ENCODE data around the gene TPPP3.
"Not testable (repeated sequence)": the region's sequence is repeated elsewhere in the genome, so short reads cannot be mapped to it uniquely, and the experiment has no call there.

The TPPP3 gene

GRCh38 chr16:67383284-67383683 lies 10.0 kb downstream of the TPPP3 start:
- WGBS (ENCODE audit: insufficient coverage): 94% methylated on average over 2 of the region's 3 CpGs
- H3K4me3 ChIP-seq (ENCODE audit: control insufficient read depth in 1 of 7, extremely low read depth in 1 of 7, insufficient read depth in 4 of 7, low read depth in 2 of 7, low read length in 6 of 7): no peak overlapping the region
- H3K27me3 ChIP-seq (replicated peaks in 2 of 5; ENCODE audit: control insufficient read depth in 4 of 5, insufficient read depth in 5 of 5, low read length in 4 of 5): peaks cover 0 to 5% (median 0%) of the 10 kb centered on the region in 5 experiments
- no peaks in the 10 kb centered on the region for H3K9me3 ChIP-seq (ENCODE audit: control extremely low read depth in 1 of 5, control insufficient read depth in 4 of 5, insufficient read depth in 2 of 5, low read depth in 1 of 5, low read length in 4 of 5)
- CTCF ChIA-PET: interaction anchor here (0.8 to 6.8 kb wide), 4 partner anchors 9 to 34 kb away, joined by 3 to 40 read pairs (median 10); partner anchors contain the start of gene TPPP3
- no peaks in the 10 kb centered on the region for H3K4me1 ChIP-seq (ENCODE audit: control extremely low read depth in 1 of 4, control insufficient read depth in 4 of 4, insufficient read depth in 4 of 4, low read length in 3 of 4)
- no peak for DNase-seq
- H3K27ac ChIP-seq (ENCODE audit: insufficient read depth in 1 of 2, low read depth in 1 of 2, low read length in 2 of 2, poor library complexity in 1 of 2, severe bottlenecking in 2 of 2): no peak overlapping the region
- H3K36me3 ChIP-seq (ENCODE audit: control insufficient read depth in 4 of 4, insufficient read depth in 4 of 4, low read length in 3 of 4): no peaks in the 10 kb centered on the region
- POLR2A ChIA-PET: no interaction called here

DNA sequence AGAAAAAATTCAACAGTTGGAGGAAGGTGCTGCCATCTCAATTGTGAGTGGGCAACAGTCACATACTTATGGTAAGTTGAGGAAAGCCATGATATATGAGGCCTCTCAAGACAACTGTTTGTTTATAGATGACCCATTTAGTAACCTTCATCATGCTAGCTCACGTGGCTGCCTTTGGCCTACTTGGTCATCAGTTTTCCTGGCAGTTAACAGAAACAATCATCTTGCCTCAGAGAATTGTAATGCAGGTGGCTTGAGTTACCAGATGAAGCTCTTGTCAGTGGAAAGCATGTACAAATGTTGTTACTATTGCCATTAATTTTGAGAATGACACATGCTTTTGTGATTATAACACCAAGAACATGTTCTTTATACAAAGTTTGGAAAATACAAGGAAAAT lies 14.7 kb downstream of the TPPP3 start:
- DNase-seq: no peak
- CTCF ChIA-PET: interaction anchor here (1.7 to 6.8 kb wide), 2 partner anchors 14 to 19 kb away, joined by 8 to 40 read pairs; partner anchors contain the start of gene TPPP3
- Histone ChIP-seq H3K27ac (ENCODE audit: insufficient read depth in 1 of 2, low read depth in 1 of 2, low read length in 2 of 2, poor library complexity in 1 of 2, severe bottlenecking in 2 of 2) (no peak overlapping the region), H3K36me3 (ENCODE audit: control insufficient read depth in 4 of 4, insufficient read depth in 4 of 4, low read length in 3 of 4) (no peaks in the 10 kb centered on the region), H3K9me3 (ENCODE audit: control extremely low read depth in 1 of 5, control insufficient read depth in 4 of 5, insufficient read depth in 2 of 5, low read depth in 1 of 5, low read length in 4 of 5) (no peaks in the 10 kb centered on the region), H3K4me3 (ENCODE audit: control insufficient read depth in 1 of 7, extremely low read depth in 1 of 7, insufficient read depth in 4 of 7, low read depth in 2 of 7, low read length in 6 of 7) (no peak overlapping the region), H3K27me3 (replicated peaks in 2 of 5; ENCODE audit: control insufficient read depth in 4 of 5, insufficient read depth in 5 of 5, low read length in 4 of 5) (no peaks in the 10 kb centered on the region), H3K4me1 (ENCODE audit: control extremely low read depth in 1 of 4, control insufficient read depth in 4 of 4, insufficient read depth in 4 of 4, low read length in 3 of 4) (no peaks in the 10 kb centered on the region)
- POLR2A ChIA-PET: no interaction called here
- 100% methylated on average over 1 of the region's 1 CpG for WGBS (ENCODE audit: insufficient coverage)

DNA sequence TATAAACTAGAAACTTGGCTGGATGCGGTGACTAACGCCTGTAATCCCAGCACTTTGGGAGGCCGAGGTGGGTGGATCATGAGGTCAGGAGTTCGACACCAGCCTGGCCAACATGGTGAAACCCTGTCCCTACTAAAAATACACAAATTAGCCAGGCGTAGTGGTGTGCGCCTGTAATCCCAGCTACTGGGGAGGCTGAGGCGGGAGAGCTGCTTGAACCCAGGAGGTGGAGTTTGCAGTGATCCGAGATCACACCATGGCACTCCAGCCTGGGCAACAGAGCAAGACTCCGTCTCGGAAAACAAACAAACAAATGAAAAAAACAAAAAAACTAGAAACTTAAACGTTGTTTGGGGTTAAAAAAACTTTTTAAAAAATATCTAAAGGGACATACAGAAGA lies 17.3 kb downstream of the TPPP3 start:
- H3K27me3 ChIP-seq (replicated peaks in 2 of 5; ENCODE audit: control insufficient read depth in 4 of 5, insufficient read depth in 5 of 5, low read length in 4 of 5); H3K4me1 ChIP-seq (ENCODE audit: control extremely low read depth in 1 of 4, control insufficient read depth in 4 of 4, insufficient read depth in 4 of 4, low read length in 3 of 4); H3K36me3 ChIP-seq (ENCODE audit: control insufficient read depth in 4 of 4, insufficient read depth in 4 of 4, low read length in 3 of 4); H3K4me3 ChIP-seq (ENCODE audit: control insufficient read depth in 1 of 7, extremely low read depth in 1 of 7, insufficient read depth in 4 of 7, low read depth in 2 of 7, low read length in 6 of 7); H3K27ac ChIP-seq (ENCODE audit: insufficient read depth in 1 of 2, low read depth in 1 of 2, low read length in 2 of 2, poor library complexity in 1 of 2, severe bottlenecking in 2 of 2); H3K9me3 ChIP-seq (ENCODE audit: control extremely low read depth in 1 of 5, control insufficient read depth in 4 of 5, insufficient read depth in 2 of 5, low read depth in 1 of 5, low read length in 4 of 5); DNase-seq; POLR2A ChIA-PET: not testable (repeated sequence)
- WGBS (ENCODE audit: insufficient coverage): 98% methylated on average over 7 of the region's 11 CpGs
- CTCF ChIA-PET: interaction anchor here (1.1 kb wide), 1 partner anchor 40 kb away, joined by 3 read pairs; the partner anchor contains the start of gene ZDHHC1

DNA sequence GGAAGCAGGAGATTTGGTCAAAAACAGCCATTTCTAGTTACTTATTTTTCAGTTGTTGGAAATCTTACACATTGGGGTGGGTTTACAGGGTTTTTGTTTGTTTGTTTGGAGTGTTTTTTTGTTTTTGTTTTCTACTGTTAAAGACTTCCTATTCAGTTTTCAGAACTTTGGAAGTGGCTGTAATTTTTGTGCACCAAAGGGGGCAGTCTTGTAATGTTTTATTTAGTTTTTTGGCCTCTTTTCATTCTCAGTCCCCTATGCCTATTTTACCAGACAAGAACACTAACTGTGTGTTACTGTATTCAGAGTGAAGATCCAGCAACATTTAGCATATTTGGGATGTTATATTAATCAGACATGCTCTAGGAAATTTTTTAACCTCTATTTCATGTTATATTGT lies 20.6 kb downstream of the TPPP3 start:
- CTCF ChIA-PET: interaction anchor here (0.8 to 2.5 kb wide), 11 partner anchors 9 to 112 kb away, joined by 3 to 14 read pairs (median 3); no protein-coding TSS in a partner anchor

GRCh38 chr16:67370661-67371060 lies 22.6 kb downstream of the TPPP3 start:
- Histone ChIP-seq H3K4me3 (ENCODE audit: control insufficient read depth in 1 of 7, extremely low read depth in 1 of 7, insufficient read depth in 4 of 7, low read depth in 2 of 7, low read length in 6 of 7) (no peak overlapping the region), H3K27me3 (replicated peaks in 2 of 5; ENCODE audit: control insufficient read depth in 4 of 5, insufficient read depth in 5 of 5, low read length in 4 of 5) (peaks cover 0 to 3% (median 0%) of the 10 kb centered on the region in 5 experiments), H3K9me3 (ENCODE audit: control extremely low read depth in 1 of 5, control insufficient read depth in 4 of 5, insufficient read depth in 2 of 5, low read depth in 1 of 5, low read length in 4 of 5) (no peaks in the 10 kb centered on the region), H3K36me3 (ENCODE audit: control insufficient read depth in 4 of 4, insufficient read depth in 4 of 4, low read length in 3 of 4) (no peaks in the 10 kb centered on the region), H3K27ac (ENCODE audit: insufficient read depth in 1 of 2, low read depth in 1 of 2, low read length in 2 of 2, poor library complexity in 1 of 2, severe bottlenecking in 2 of 2) (no peak overlapping the region), H3K4me1 (ENCODE audit: control extremely low read depth in 1 of 4, control insufficient read depth in 4 of 4, insufficient read depth in 4 of 4, low read length in 3 of 4) (peaks cover 3 to 8% (median 5%) of the 10 kb centered on the region in 4 experiments)
- 100% methylated on average over 4 of the region's 4 CpGs for WGBS (ENCODE audit: insufficient coverage)
- no peak for DNase-seq
- ChIA-PET CTCF (interaction anchor here (0.8 to 2.1 kb wide), 6 partner anchors 13 to 58 kb away, joined by 3 to 8 read pairs (median 4); partner anchors contain the start of gene TPPP3), POLR2A (no interaction called here)

More for the DNA sequence above, 20.6 kb downstream of the TPPP3 start:
- no peak overlapping the region for H3K4me3 ChIP-seq (ENCODE audit: control insufficient read depth in 1 of 7, extremely low read depth in 1 of 7, insufficient read depth in 4 of 7, low read depth in 2 of 7, low read length in 6 of 7)
- no peaks in the 10 kb centered on the region for H3K9me3 ChIP-seq (ENCODE audit: control extremely low read depth in 1 of 5, control insufficient read depth in 4 of 5, insufficient read depth in 2 of 5, low read depth in 1 of 5, low read length in 4 of 5)
- no peaks in the 10 kb centered on the region for H3K36me3 ChIP-seq (ENCODE audit: control insufficient read depth in 4 of 4, insufficient read depth in 4 of 4, low read length in 3 of 4)
- no peak overlapping the region for H3K27ac ChIP-seq (ENCODE audit: insufficient read depth in 1 of 2, low read depth in 1 of 2, low read length in 2 of 2, poor library complexity in 1 of 2, severe bottlenecking in 2 of 2)
- POLR2A ChIA-PET: no interaction called here
- no peaks in the 10 kb centered on the region for H3K4me1 ChIP-seq (ENCODE audit: control extremely low read depth in 1 of 4, control insufficient read depth in 4 of 4, insufficient read depth in 4 of 4, low read length in 3 of 4)
- H3K27me3 ChIP-seq (replicated peaks in 2 of 5; ENCODE audit: control insufficient read depth in 4 of 5, insufficient read depth in 5 of 5, low read length in 4 of 5): peaks cover 0 to 3% (median 0%) of the 10 kb centered on the region in 5 experiments
- peak in 2 of 3 donors; percentile 57 to 65 for DNase-seq

DNA sequence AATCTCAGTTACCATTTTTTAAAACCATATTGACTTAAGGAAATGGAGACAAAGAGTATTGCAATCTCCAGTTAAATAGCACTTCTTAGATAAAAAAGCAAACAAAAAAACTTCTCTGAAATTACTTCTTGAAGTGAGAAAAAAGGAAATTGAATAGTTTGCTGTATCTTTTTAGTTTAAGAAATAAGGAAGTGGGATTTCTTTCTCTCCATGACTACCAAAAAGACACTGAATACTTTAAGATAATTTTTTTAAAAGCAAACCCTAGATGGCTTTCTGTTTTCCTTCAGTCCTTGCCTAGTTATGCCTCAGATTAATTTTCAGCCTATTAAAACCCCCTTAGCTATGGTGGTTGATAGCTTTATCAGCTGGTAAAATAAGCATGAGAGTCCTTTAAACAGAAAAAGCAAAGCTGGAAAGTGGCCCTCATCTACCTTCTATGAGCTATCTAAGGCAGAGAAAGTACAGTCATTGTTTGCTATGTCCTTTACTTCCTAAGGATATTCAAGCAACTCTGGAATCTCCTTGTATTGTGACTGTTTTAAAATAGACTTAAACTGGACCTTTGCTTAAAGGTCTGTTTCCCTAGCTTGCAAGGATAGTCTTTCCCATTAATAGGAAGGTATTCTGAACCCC lies 28.6 kb downstream of the TPPP3 start:
- Histone ChIP-seq H3K4me1 (ENCODE audit: control extremely low read depth in 1 of 4, control insufficient read depth in 4 of 4, insufficient read depth in 4 of 4, low read length in 3 of 4) (peaks cover 15 to 24% (median 20%) of the 10 kb centered on the region in 4 experiments), H3K36me3 (ENCODE audit: control insufficient read depth in 4 of 4, insufficient read depth in 4 of 4, low read length in 3 of 4) (no peaks in the 10 kb centered on the region), H3K4me3 (ENCODE audit: control insufficient read depth in 1 of 7, extremely low read depth in 1 of 7, insufficient read depth in 4 of 7, low read depth in 2 of 7, low read length in 6 of 7) (peak overlapping the region in 3 of 7 experiments; percentile 31 to 55 (median 31)), H3K27me3 (replicated peaks in 2 of 5; ENCODE audit: control insufficient read depth in 4 of 5, insufficient read depth in 5 of 5, low read length in 4 of 5) (peaks cover 0 to 1% (median 0%) of the 10 kb centered on the region in 5 experiments), H3K9me3 (ENCODE audit: control extremely low read depth in 1 of 5, control insufficient read depth in 4 of 5, insufficient read depth in 2 of 5, low read depth in 1 of 5, low read length in 4 of 5) (no peaks in the 10 kb centered on the region), H3K27ac (ENCODE audit: insufficient read depth in 1 of 2, low read depth in 1 of 2, low read length in 2 of 2, poor library complexity in 1 of 2, severe bottlenecking in 2 of 2) (peak overlapping the region; percentile 33 to 75)
- peak; percentile 31 to 75 (median 64) for DNase-seq
- ChIA-PET POLR2A (no interaction called here), CTCF (interaction anchor here (1.6 to 2.7 kb wide), 3 partner anchors 11 to 35 kb away, joined by 4 to 12 read pairs (median 7); no protein-coding TSS in a partner anchor)

DNA sequence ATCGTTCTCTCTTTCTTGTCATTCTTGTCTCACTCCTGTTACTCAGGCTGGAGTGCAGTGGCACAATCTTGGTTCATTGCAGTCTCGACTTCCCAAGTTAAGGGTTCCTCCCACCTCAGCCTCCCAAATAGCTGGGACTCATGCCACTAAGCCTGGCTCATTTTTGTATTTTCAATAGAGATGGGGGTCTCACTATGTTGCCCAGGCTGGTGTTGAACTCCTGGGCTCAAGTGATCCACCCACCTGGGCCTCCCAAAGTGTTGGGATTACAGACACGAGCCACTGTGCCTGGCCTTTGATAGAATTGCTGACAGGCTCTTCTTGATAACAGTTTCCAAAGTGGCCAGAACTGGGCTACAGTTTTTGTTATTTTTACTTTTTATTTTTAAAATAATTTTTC lies 32.3 kb downstream of the TPPP3 start:
- Histone ChIP-seq H3K36me3 (ENCODE audit: control insufficient read depth in 4 of 4, insufficient read depth in 4 of 4, low read length in 3 of 4) (no peaks in the 10 kb centered on the region), H3K9me3 (ENCODE audit: control extremely low read depth in 1 of 5, control insufficient read depth in 4 of 5, insufficient read depth in 2 of 5, low read depth in 1 of 5, low read length in 4 of 5) (no peaks in the 10 kb centered on the region), H3K27ac (ENCODE audit: insufficient read depth in 1 of 2, low read depth in 1 of 2, low read length in 2 of 2, poor library complexity in 1 of 2, severe bottlenecking in 2 of 2) (no peak overlapping the region), H3K4me1 (ENCODE audit: control extremely low read depth in 1 of 4, control insufficient read depth in 4 of 4, insufficient read depth in 4 of 4, low read length in 3 of 4) (peaks cover 17 to 30% (median 22%) of the 10 kb centered on the region in 4 experiments), H3K27me3 (replicated peaks in 2 of 5; ENCODE audit: control insufficient read depth in 4 of 5, insufficient read depth in 5 of 5, low read length in 4 of 5) (no peaks in the 10 kb centered on the region), H3K4me3 (ENCODE audit: control insufficient read depth in 1 of 7, extremely low read depth in 1 of 7, insufficient read depth in 4 of 7, low read depth in 2 of 7, low read length in 6 of 7) (no peak overlapping the region)
- no peak for DNase-seq
- no CpG with 5 or more reads among the region's 3 CpGs for WGBS (ENCODE audit: insufficient coverage)
- ChIA-PET CTCF (interaction anchor here (2.8 kb wide), 1 partner anchor 18 kb away, joined by 8 read pairs; no protein-coding TSS in a partner anchor), POLR2A (no interaction called here)

Measured in common myeloid progenitor, CD34-positive (primary cell).